Measurements from ENCODE around the gene CD5L.

Gene CD5L

GRCh38 chr1:157829711-157830110 lies 11.9 kb downstream of the CD5L start:
- Histone ChIP-seq H3K9ac (ENCODE audit: insufficient read length) (no peak overlapping the region), H3K27ac (no peak overlapping the region), H3K4me3 (no peak overlapping the region), H3K9me3 (ENCODE audit: low read depth, low read length) (no peaks in the 10 kb centered on the region), H3K36me3 (ENCODE audit: insufficient read depth, low read length) (no peaks in the 10 kb centered on the region)
- DNase-seq (ENCODE audit: low read depth, low spot score), result no peak
- TF ChIP-seq EZH2 (IDR thresholded peaks at IDR 0.05) (no peak), FOXP2 (optimal IDR thresholded peaks at IDR 0.05; ENCODE audit: control extremely low read depth, extremely low read length, insufficient read depth) (no peak), POLR2AphosphoS5 (IDR thresholded peaks at IDR 0.05; ENCODE audit: borderline replicate concordance, low read depth, low read length) (no peak)

GRCh38 chr1:157829210-157829609 lies 12.4 kb downstream of the CD5L start:
- Histone ChIP-seq H3K27ac (no peak overlapping the region), H3K4me3 (no peak overlapping the region), H3K9me3 (ENCODE audit: low read depth, low read length) (no peaks in the 10 kb centered on the region), H3K9ac (ENCODE audit: insufficient read length) (no peak overlapping the region), H3K36me3 (ENCODE audit: insufficient read depth, low read length) (no peaks in the 10 kb centered on the region)
- no peak for DNase-seq (ENCODE audit: low read depth, low spot score)
- no peak for TF ChIP-seq EZH2 (IDR thresholded peaks at IDR 0.05)
- TF ChIP-seq POLR2AphosphoS5 (IDR thresholded peaks at IDR 0.05; ENCODE audit: borderline replicate concordance, low read depth, low read length), result no peak
- TF ChIP-seq FOXP2 (optimal IDR thresholded peaks at IDR 0.05; ENCODE audit: control extremely low read depth, extremely low read length, insufficient read depth), result no peak

GRCh38 chr1:157820299-157820698 lies 21.3 kb downstream of the CD5L start:
- DNase-seq (ENCODE audit: low read depth, low spot score), result no peak
- no peaks in the 10 kb centered on the region for H3K36me3 ChIP-seq (ENCODE audit: insufficient read depth, low read length)
- H3K27ac ChIP-seq, result no peak overlapping the region
- H3K9me3 ChIP-seq (ENCODE audit: low read depth, low read length), result no peaks in the 10 kb centered on the region
- no peak for TF ChIP-seq FOXP2 (optimal IDR thresholded peaks at IDR 0.05; ENCODE audit: control extremely low read depth, extremely low read length, insufficient read depth)
- TF ChIP-seq EZH2 (IDR thresholded peaks at IDR 0.05), result no peak
- TF ChIP-seq POLR2AphosphoS5 (IDR thresholded peaks at IDR 0.05; ENCODE audit: borderline replicate concordance, low read depth, low read length), result no peak
- H3K9ac ChIP-seq (ENCODE audit: insufficient read length), result no peak overlapping the region
- H3K4me3 ChIP-seq, result no peak overlapping the region

GRCh38 chr1:157819896-157820295 lies 21.7 kb downstream of the CD5L start, which contains the start of gene FCRL1:
FCRL1 (minus strand) TSS chr1:157820120; CDS start chr1:157820037, 83 bp downstream.
- TF ChIP-seq POLR2AphosphoS5 (IDR thresholded peaks at IDR 0.05; ENCODE audit: borderline replicate concordance, low read depth, low read length), result no peak
- TF ChIP-seq FOXP2 (optimal IDR thresholded peaks at IDR 0.05; ENCODE audit: control extremely low read depth, extremely low read length, insufficient read depth), result no peak
- no peak for TF ChIP-seq EZH2 (IDR thresholded peaks at IDR 0.05)
- no peak within 1 kb of the TSS for H3K27ac ChIP-seq
- no peaks in the 10 kb centered on the region for H3K36me3 ChIP-seq (ENCODE audit: insufficient read depth, low read length)
- no peak for DNase-seq (ENCODE audit: low read depth, low spot score)
- H3K9me3 ChIP-seq (ENCODE audit: low read depth, low read length), result no peaks in the 10 kb centered on the region
- no peak within 1 kb of the TSS for H3K9ac ChIP-seq (ENCODE audit: insufficient read length)
- H3K4me3 ChIP-seq, result no peak within 1 kb of the TSS

GRCh38 chr1:157819215-157819614 lies 22.4 kb downstream of the CD5L start:
- no peak for TF ChIP-seq FOXP2 (optimal IDR thresholded peaks at IDR 0.05; ENCODE audit: control extremely low read depth, extremely low read length, insufficient read depth)
- TF ChIP-seq POLR2AphosphoS5 (IDR thresholded peaks at IDR 0.05; ENCODE audit: borderline replicate concordance, low read depth, low read length), result no peak
- TF ChIP-seq EZH2 (IDR thresholded peaks at IDR 0.05), result no peak
- Histone ChIP-seq H3K9ac (ENCODE audit: insufficient read length) (no peak overlapping the region), H3K4me3 (no peak overlapping the region), H3K27ac (no peak overlapping the region), H3K9me3 (ENCODE audit: low read depth, low read length) (no peaks in the 10 kb centered on the region), H3K36me3 (ENCODE audit: insufficient read depth, low read length) (no peaks in the 10 kb centered on the region)
- DNase-seq (ENCODE audit: low read depth, low spot score), result no peak

- TF ChIP-seq EZH2 (IDR thresholded peaks at IDR 0.05) (no peak), FOXP2 (optimal IDR thresholded peaks at IDR 0.05; ENCODE audit: control extremely low read depth, extremely low read length, insufficient read depth) (no peak), POLR2AphosphoS5 (IDR thresholded peaks at IDR 0.05; ENCODE audit: borderline replicate concordance, low read depth, low read length) (no peak)
- no peak for DNase-seq (ENCODE audit: low read depth, low spot score)
- Histone ChIP-seq H3K9me3 (ENCODE audit: low read depth, low read length) (no peaks in the 10 kb centered on the region), H3K4me3 (no peak overlapping the region), H3K36me3 (ENCODE audit: insufficient read depth, low read length) (no peaks in the 10 kb centered on the region), H3K9ac (ENCODE audit: insufficient read length) (no peak overlapping the region), H3K27ac (no peak overlapping the region)
These were observed 28.3 kb downstream of the CD5L start for GRCh38 chr1:157813269-157813668.

GRCh38 chr1:157806431-157807149 lies 35.0 kb downstream of the CD5L start:
- no peaks in the 10 kb centered on the region for H3K9me3 ChIP-seq (ENCODE audit: low read depth, low read length)
- H3K9ac ChIP-seq (ENCODE audit: insufficient read length), result no peak overlapping the region
- no peak for TF ChIP-seq FOXP2 (optimal IDR thresholded peaks at IDR 0.05; ENCODE audit: control extremely low read depth, extremely low read length, insufficient read depth)
- no peak for TF ChIP-seq EZH2 (IDR thresholded peaks at IDR 0.05)
- TF ChIP-seq POLR2AphosphoS5 (IDR thresholded peaks at IDR 0.05; ENCODE audit: borderline replicate concordance, low read depth, low read length), result no peak
- H3K4me3 ChIP-seq, result no peak overlapping the region
- no peak overlapping the region for H3K27ac ChIP-seq
- no peak for DNase-seq (ENCODE audit: low read depth, low spot score)
- no peaks in the 10 kb centered on the region for H3K36me3 ChIP-seq (ENCODE audit: insufficient read depth, low read length)

GRCh38 chr1:157803851-157804250 lies 37.8 kb downstream of the CD5L start:
- DNase-seq (ENCODE audit: low read depth, low spot score), result no peak
- TF ChIP-seq POLR2AphosphoS5 (IDR thresholded peaks at IDR 0.05; ENCODE audit: borderline replicate concordance, low read depth, low read length), result no peak
- TF ChIP-seq FOXP2 (optimal IDR thresholded peaks at IDR 0.05; ENCODE audit: control extremely low read depth, extremely low read length, insufficient read depth), result no peak
- TF ChIP-seq EZH2 (IDR thresholded peaks at IDR 0.05), result no peak
- Histone ChIP-seq H3K9ac (ENCODE audit: insufficient read length) (no peak overlapping the region), H3K9me3 (ENCODE audit: low read depth, low read length) (no peaks in the 10 kb centered on the region), H3K36me3 (ENCODE audit: insufficient read depth, low read length) (no peaks in the 10 kb centered on the region), H3K4me3 (no peak overlapping the region), H3K27ac (no peak overlapping the region)

Measured in SK-N-MC (cell line).